RWPE2 (cell line): ENCODE results near the gene FTCDNL1.

Experiments
- ATAC-seq: fragments of 200-7000 bp; cut with Tn5 transposase; 3 replicates; pipeline ENCODE4 v1.9.1; 2021; ENCODE audit warnings: low read depth
- DNase-seq: peaks from one replicate; pipeline ENCODE4 v3.0.0-alpha.2; 2020; ENCODE audit warnings: low spot score
- H3K27ac ChIP-seq: fragments of 450-650 bp; 2 replicates; pipeline ENCODE4 v1.5.1; 2017; ENCODE audit warnings: mild to moderate bottlenecking; ENCODE audit not compliant: poor library complexity, severe bottlenecking
- H3K27me3 ChIP-seq: fragments of 250-450 bp; sonication (Bioruptor Pico); 2 replicates; pipeline ENCODE4 v1.5.1; 2021; ENCODE audit warnings: mild to moderate bottlenecking, moderate library complexity; ENCODE audit not compliant: insufficient read depth, poor library complexity, severe bottlenecking
- H3K36me3 ChIP-seq: fragments of 250-450 bp; sonication (Bioruptor Pico); 2 replicates; pipeline ENCODE4 v1.5.1; 2020; ENCODE audit warnings: low read depth, mild to moderate bottlenecking, moderate library complexity
- H3K4me1 ChIP-seq: fragments of 250-450 bp; sonication (Bioruptor Pico); 2 replicates; pipeline ENCODE4 v1.5.1; 2021; ENCODE audit warnings: mild to moderate bottlenecking, moderate library complexity; ENCODE audit not compliant: insufficient read depth, poor library complexity, severe bottlenecking
- H3K4me3 ChIP-seq: fragments of 250-450 bp; sonication (Bioruptor Pico); 2 replicates; pipeline ENCODE4 v1.5.1; 2021; ENCODE audit warnings: mild to moderate bottlenecking, moderate library complexity; ENCODE audit not compliant: severe bottlenecking
- H3K9me3 ChIP-seq: fragments of 250-450 bp; sonication (Bioruptor Pico); 2 replicates; pipeline ENCODE4 v1.5.1; 2021; ENCODE audit warnings: mild to moderate bottlenecking, moderate library complexity; ENCODE audit not compliant: severe bottlenecking
- CTCF ChIP-seq: fragments of 450-650 bp; IDR thresholded peaks from one replicate; pipeline ENCODE4 v1.5.1; 2017; ENCODE audit warnings: mild to moderate bottlenecking, moderate library complexity; ENCODE audit not compliant: poor library complexity, severe bottlenecking

Gene FTCDNL1

GRCh38 chr2:199749571-199749970, 101.4 kb downstream of the FTCDNL1 start:
- Histone ChIP-seq H3K36me3 (no peaks in the 10 kb centered on the region), H3K4me1 (no peaks in the 10 kb centered on the region), H3K27me3 (no peaks in the 10 kb centered on the region), H3K27ac (no peak overlapping the region), H3K9me3 (no peaks in the 10 kb centered on the region), H3K4me3 (no peak overlapping the region)
- ATAC-seq = no peak
- DNase-seq = no peak
- no peak for TF ChIP-seq CTCF

- no peak for TF ChIP-seq CTCF
- no peak for ATAC-seq
- no peak overlapping the region for H3K27ac ChIP-seq
Observed at GRCh38 chr2:199744724-199745123, 106.3 kb downstream of the FTCDNL1 start.

GRCh38 chr2:199744260-199744659, 106.7 kb downstream of the FTCDNL1 start:
- ATAC-seq = no peak
- no peak for TF ChIP-seq CTCF

More at GRCh38 chr2:199744724-199745123, 106.3 kb downstream of the FTCDNL1 start:
- Histone ChIP-seq H3K4me1 (no peaks in the 10 kb centered on the region), H3K4me3 (no peak overlapping the region), H3K9me3 (no peaks in the 10 kb centered on the region), H3K36me3 (no peaks in the 10 kb centered on the region), H3K27me3 (peaks cover 3% of the 10 kb centered on the region)
- DNase-seq = no peak

GRCh38 chr2:199743415-199744120, 107.4 kb downstream of the FTCDNL1 start:
- H3K4me3 ChIP-seq = no peak overlapping the region
- no peaks in the 10 kb centered on the region for H3K36me3 ChIP-seq
- TF ChIP-seq CTCF = no peak
- H3K9me3 ChIP-seq = no peaks in the 10 kb centered on the region
- H3K27ac ChIP-seq = no peak overlapping the region
- DNase-seq (no peak), ATAC-seq (no peak)
- H3K27me3 ChIP-seq = peaks cover 3% of the 10 kb centered on the region
- H3K4me1 ChIP-seq = peaks cover 1% of the 10 kb centered on the region

More at GRCh38 chr2:199744260-199744659, 106.7 kb downstream of the FTCDNL1 start:
- Histone ChIP-seq H3K27me3 (peaks cover 3% of the 10 kb centered on the region), H3K27ac (no peak overlapping the region), H3K36me3 (no peaks in the 10 kb centered on the region), H3K4me3 (no peak overlapping the region), H3K9me3 (no peaks in the 10 kb centered on the region), H3K4me1 (no peaks in the 10 kb centered on the region)
- DNase-seq = no peak

- Histone ChIP-seq H3K27me3 (peaks cover 3% of the 10 kb centered on the region), H3K27ac (no peak overlapping the region), H3K9me3 (no peaks in the 10 kb centered on the region), H3K4me1 (peaks cover 5% of the 10 kb centered on the region), H3K4me3 (no peak overlapping the region), H3K36me3 (no peaks in the 10 kb centered on the region)
- ATAC-seq = no peak
- no peak for TF ChIP-seq CTCF
- no peak for DNase-seq
Observed at GRCh38 chr2:199742884-199743283, 108.1 kb downstream of the FTCDNL1 start.
